Measurements from ENCODE around the gene LY6G6F. TPM values are rescaled to one million over a fixed set of nuclear protein-coding genes. Genes with fewer than 3 reads are reported as not detected.

Gene LY6G6F
- total and polyA plus RNA-seq, 2 of the 13 experiments (the other 11 are each of a cell fraction or from before 2014, with no cell fraction given): not detected

GRCh38 chr6:31729515-31729978 is 22.9 kb downstream of the LY6G6F start (continued):
- 0 out of 2 replicates have a peak, but pooled peaks have one; percentile 78 for TF ChIP-seq MYNN (CRISPR knock-in tag; IDR thresholded peaks at IDR 0.05; ENCODE audit: low read depth)
- 0 out of 2 replicates have a peak, but pooled peaks have one; percentile 24 for TF ChIP-seq JUN (CRISPR knock-in tag; IDR thresholded peaks at IDR 0.05)
- 0 out of 2 replicates have a peak, but pooled peaks have one; percentile 8 for TF ChIP-seq TMF1 (CRISPR knock-in tag; IDR thresholded peaks at IDR 0.05; ENCODE audit: low read depth)
- TF ChIP-seq ZNF362 (CRISPR knock-in tag; IDR thresholded peaks at IDR 0.05; ENCODE audit: borderline replicate concordance): peak; percentile 60; the same call in 1 of the 2 replicates
- TF ChIP-seq HCFC1 (IDR thresholded peaks at IDR 0.05; ENCODE audit: low read depth, low read length): 0 out of 2 replicates have a peak, but pooled peaks have one; percentile 10
- TF ChIP-seq ZSCAN31 (CRISPR knock-in tag; IDR thresholded peaks at IDR 0.05; ENCODE audit: low read depth): peak; percentile 82
- TF ChIP-seq HES4 (CRISPR knock-in tag; IDR thresholded peaks at IDR 0.05; ENCODE audit: borderline replicate concordance): 0 out of 2 replicates have a peak, but pooled peaks have one; percentile 32
- TF ChIP-seq TEAD3 (CRISPR knock-in tag; optimal IDR thresholded peaks at IDR 0.05; ENCODE audit: borderline replicate concordance): no peak
- TF ChIP-seq KLF13 (CRISPR knock-in tag; IDR thresholded peaks at IDR 0.05): peak; percentile 76; the same call in 1 of the 2 replicates
- 0 out of 2 replicates have a peak, but pooled peaks have one; percentile 25 for TF ChIP-seq AHR (CRISPR knock-in tag; IDR thresholded peaks at IDR 0.05)
- TF ChIP-seq ATF7 (IDR thresholded peaks at IDR 0.05): no peak
- TF ChIP-seq ATF7 (CRISPR knock-in tag; IDR thresholded peaks at IDR 0.05): no peak
- TF ChIP-seq, protein P1, sequence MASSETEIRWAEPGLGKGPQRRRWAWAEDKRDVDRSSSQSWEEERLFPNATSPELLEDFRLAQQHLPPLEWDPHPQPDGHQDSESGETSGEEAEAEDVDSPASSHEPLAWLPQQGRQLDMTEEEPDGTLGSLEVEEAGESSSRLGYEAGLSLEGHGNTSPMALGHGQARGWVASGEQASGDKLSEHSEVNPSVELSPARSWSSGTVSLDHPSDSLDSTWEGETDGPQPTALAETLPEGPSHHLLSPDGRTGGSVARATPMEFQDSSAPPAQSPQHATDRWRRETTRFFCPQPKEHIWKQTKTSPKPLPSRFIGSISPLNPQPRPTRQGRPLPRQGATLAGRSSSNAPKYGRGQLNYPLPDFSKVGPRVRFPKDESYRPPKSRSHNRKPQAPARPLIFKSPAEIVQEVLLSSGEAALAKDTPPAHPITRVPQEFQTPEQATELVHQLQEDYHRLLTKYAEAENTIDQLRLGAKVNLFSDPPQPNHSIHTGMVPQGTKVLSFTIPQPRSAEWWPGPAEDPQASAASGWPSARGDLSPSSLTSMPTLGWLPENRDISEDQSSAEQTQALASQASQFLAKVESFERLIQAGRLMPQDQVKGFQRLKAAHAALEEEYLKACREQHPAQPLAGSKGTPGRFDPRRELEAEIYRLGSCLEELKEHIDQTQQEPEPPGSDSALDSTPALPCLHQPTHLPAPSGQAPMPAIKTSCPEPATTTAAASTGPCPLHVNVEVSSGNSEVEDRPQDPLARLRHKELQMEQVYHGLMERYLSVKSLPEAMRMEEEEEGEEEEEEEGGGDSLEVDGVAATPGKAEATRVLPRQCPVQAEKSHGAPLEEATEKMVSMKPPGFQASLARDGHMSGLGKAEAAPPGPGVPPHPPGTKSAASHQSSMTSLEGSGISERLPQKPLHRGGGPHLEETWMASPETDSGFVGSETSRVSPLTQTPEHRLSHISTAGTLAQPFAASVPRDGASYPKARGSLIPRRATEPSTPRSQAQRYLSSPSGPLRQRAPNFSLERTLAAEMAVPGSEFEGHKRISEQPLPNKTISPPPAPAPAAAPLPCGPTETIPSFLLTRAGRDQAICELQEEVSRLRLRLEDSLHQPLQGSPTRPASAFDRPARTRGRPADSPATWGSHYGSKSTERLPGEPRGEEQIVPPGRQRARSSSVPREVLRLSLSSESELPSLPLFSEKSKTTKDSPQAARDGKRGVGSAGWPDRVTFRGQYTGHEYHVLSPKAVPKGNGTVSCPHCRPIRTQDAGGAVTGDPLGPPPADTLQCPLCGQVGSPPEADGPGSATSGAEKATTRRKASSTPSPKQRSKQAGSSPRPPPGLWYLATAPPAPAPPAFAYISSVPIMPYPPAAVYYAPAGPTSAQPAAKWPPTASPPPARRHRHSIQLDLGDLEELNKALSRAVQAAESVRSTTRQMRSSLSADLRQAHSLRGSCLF (CRISPR knock-in tag; IDR thresholded peaks at IDR 0.05; ENCODE audit: borderline replicate concordance): no peak
- no peak for TF ChIP-seq NAIF1 (CRISPR knock-in tag; IDR thresholded peaks at IDR 0.05; ENCODE audit: borderline replicate concordance)
- peak; percentile 23; the same call in 1 of the 2 replicates for TF ChIP-seq FOXA3 (CRISPR knock-in tag; IDR thresholded peaks at IDR 0.05)
- TF ChIP-seq ZNF335 (CRISPR knock-in tag; IDR thresholded peaks at IDR 0.05): peak; percentile 97
- no peak for TF ChIP-seq ATF1 (CRISPR knock-in tag; IDR thresholded peaks at IDR 0.05)
- TF ChIP-seq ZBTB44 (CRISPR knock-in tag; IDR thresholded peaks at IDR 0.05): no peak
- no peak for TF ChIP-seq ZNF101 (CRISPR knock-in tag; IDR thresholded peaks at IDR 0.05; ENCODE audit: borderline replicate concordance, low read depth)
